Large intestine (tissue), 3 donors: Measurements from ENCODE around the gene PRKCE. TPM values are rescaled to one million over a fixed set of nuclear protein-coding genes. Genes with fewer than 3 reads are reported as not detected.

Experiments used
- DNase-seq, 2 donors: peaks; one replicate each; pipeline versions ENCODE4 v3.0.0 to v3.0.0-alpha.2; 2013
- H3K27ac ChIP-seq: one replicate; pipeline ENCODE4 v1.5.1; 2013; ENCODE audit warnings: low read length
- H3K27me3 ChIP-seq: 2 replicates; pipeline ENCODE4 v1.6.1; 2013; ENCODE audit warnings: low read length; ENCODE audit not compliant: control insufficient read depth, insufficient read depth
- H3K36me3 ChIP-seq: 2 replicates; pipeline ENCODE4 v1.6.1; 2013; ENCODE audit warnings: low read length; ENCODE audit not compliant: control insufficient read depth, insufficient read depth
- H3K4me1 ChIP-seq: one replicate; pipeline ENCODE4 v1.6.1; 2013; ENCODE audit warnings: low read length; ENCODE audit not compliant: control insufficient read depth, insufficient read depth
- H3K4me3 ChIP-seq: one replicate; pipeline ENCODE4 v1.5.1; 2013; ENCODE audit warnings: low read length
- H3K9me3 ChIP-seq: one replicate; pipeline ENCODE4 v1.6.1; 2013; ENCODE audit warnings: mild to moderate bottlenecking, low read depth, low read length, moderate library complexity; ENCODE audit not compliant: control insufficient read depth
- WGBS: methylation state at CpG from one replicate; pipeline ENCODE4 v1.1.5; 2013; ENCODE audit warnings: low lambda C conversion rate; ENCODE audit not compliant: insufficient coverage; 5-methylcytosine and 5-hydroxymethylcytosine counted together
- polyA plus RNA-seq: library from polyadenylated mRNA; unstranded; fragments of 120-200 nt; gene quantifications from one replicate; pipeline ENCODE4 v1.2.1, GENCODE V29; 2013

Gene PRKCE
- polyA plus RNA-seq, 1 donor: 13.0 TPM

DNA sequence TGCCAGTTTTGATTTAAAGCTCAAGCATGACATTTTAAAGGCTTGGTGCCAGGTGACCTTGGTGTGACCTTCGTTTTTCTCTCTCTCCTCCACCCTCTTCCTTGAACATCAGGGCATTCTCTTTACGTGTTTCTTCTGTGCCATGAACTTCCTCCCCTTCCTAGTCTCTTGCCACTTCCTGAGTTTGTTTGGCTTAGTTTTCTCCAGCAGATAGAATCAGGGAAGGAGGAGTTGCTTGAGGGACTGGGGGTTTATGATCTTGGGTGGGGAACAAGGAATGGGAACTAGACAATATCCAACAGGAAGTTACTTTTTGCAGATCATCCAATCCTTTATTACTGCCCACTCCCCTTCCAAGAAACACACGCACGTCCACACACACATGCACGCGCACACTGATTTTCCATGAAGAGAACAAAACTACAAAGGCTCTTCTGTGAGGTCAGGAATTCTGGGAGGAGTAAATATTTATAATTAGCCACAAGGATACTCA is 435.1 kb downstream of the PRKCE start:
- no peak overlapping the region for H3K4me3 ChIP-seq
- 100% methylated on average over 1 of the region's 6 CpGs for WGBS
- no peaks in the 10 kb centered on the region for H3K27me3 ChIP-seq
- peaks cover 9% of the 10 kb centered on the region for H3K36me3 ChIP-seq
- no peaks in the 10 kb centered on the region for H3K4me1 ChIP-seq
- peak in 1 of 2 donors; percentile 18 for DNase-seq
- H3K27ac ChIP-seq: no peak overlapping the region
- no peaks in the 10 kb centered on the region for H3K9me3 ChIP-seq

GRCh38 chr2:46087492-46087891 is 436.0 kb downstream of the PRKCE start:
- H3K9me3 ChIP-seq: no peaks in the 10 kb centered on the region
- DNase-seq: no peak
- H3K4me1 ChIP-seq: no peaks in the 10 kb centered on the region
- H3K36me3 ChIP-seq: peaks cover 9% of the 10 kb centered on the region
- no peak overlapping the region for H3K27ac ChIP-seq
- H3K27me3 ChIP-seq: no peaks in the 10 kb centered on the region
- WGBS: no CpG with 5 or more reads among the region's 4 CpGs
- no peak overlapping the region for H3K4me3 ChIP-seq

- Histone ChIP-seq H3K4me3 (no peak overlapping the region), H3K9me3 (peaks cover 5% of the 10 kb centered on the region), H3K36me3 (peaks cover 15% of the 10 kb centered on the region), H3K27me3 (no peaks in the 10 kb centered on the region), H3K4me1 (no peaks in the 10 kb centered on the region), H3K27ac (no peak overlapping the region)
- no CpG with 5 or more reads among the region's 3 CpGs for WGBS
- DNase-seq: no peak
These were observed 439.5 kb downstream of the PRKCE start for GRCh38 chr2:46091004-46091403.

- Histone ChIP-seq H3K27ac (no peak overlapping the region), H3K27me3 (no peaks in the 10 kb centered on the region), H3K9me3 (peaks cover 5% of the 10 kb centered on the region), H3K4me1 (no peaks in the 10 kb centered on the region), H3K36me3 (peaks cover 13% of the 10 kb centered on the region), H3K4me3 (no peak overlapping the region)
- WGBS: 73% methylated on average over 3 of the region's 6 CpGs
- no peak for DNase-seq
These were observed 440.6 kb downstream of the PRKCE start for GRCh38 chr2:46091961-46092667.

- H3K27me3 ChIP-seq: no peaks in the 10 kb centered on the region
- no peaks in the 10 kb centered on the region for H3K4me1 ChIP-seq
- no peak for DNase-seq
- peaks cover 5% of the 10 kb centered on the region for H3K9me3 ChIP-seq
- no peak overlapping the region for H3K4me3 ChIP-seq
- WGBS: 100% methylated on average over 3 of the region's 3 CpGs
- peaks cover 7% of the 10 kb centered on the region for H3K36me3 ChIP-seq
- H3K27ac ChIP-seq: no peak overlapping the region
These were observed 443.2 kb downstream of the PRKCE start for GRCh38 chr2:46094689-46095088.

- no peak for DNase-seq
- H3K9me3 ChIP-seq: peaks cover 5% of the 10 kb centered on the region
- no peak overlapping the region for H3K4me3 ChIP-seq
- no peak overlapping the region for H3K27ac ChIP-seq
- 100% methylated on average over 1 of the region's 1 CpG for WGBS
- H3K36me3 ChIP-seq: peaks cover 5% of the 10 kb centered on the region
- H3K27me3 ChIP-seq: no peaks in the 10 kb centered on the region
- H3K4me1 ChIP-seq: no peaks in the 10 kb centered on the region
These were observed 444.4 kb downstream of the PRKCE start for GRCh38 chr2:46095830-46096229.

GRCh38 chr2:46096260-46096659 is 444.8 kb downstream of the PRKCE start:
- Histone ChIP-seq H3K27me3 (no peaks in the 10 kb centered on the region), H3K4me1 (no peaks in the 10 kb centered on the region), H3K27ac (no peak overlapping the region), H3K9me3 (peaks cover 5% of the 10 kb centered on the region), H3K36me3 (peaks cover 5% of the 10 kb centered on the region), H3K4me3 (no peak overlapping the region)
- no CpG with 5 or more reads among the region's 1 CpG for WGBS
- DNase-seq: no peak

DNA sequence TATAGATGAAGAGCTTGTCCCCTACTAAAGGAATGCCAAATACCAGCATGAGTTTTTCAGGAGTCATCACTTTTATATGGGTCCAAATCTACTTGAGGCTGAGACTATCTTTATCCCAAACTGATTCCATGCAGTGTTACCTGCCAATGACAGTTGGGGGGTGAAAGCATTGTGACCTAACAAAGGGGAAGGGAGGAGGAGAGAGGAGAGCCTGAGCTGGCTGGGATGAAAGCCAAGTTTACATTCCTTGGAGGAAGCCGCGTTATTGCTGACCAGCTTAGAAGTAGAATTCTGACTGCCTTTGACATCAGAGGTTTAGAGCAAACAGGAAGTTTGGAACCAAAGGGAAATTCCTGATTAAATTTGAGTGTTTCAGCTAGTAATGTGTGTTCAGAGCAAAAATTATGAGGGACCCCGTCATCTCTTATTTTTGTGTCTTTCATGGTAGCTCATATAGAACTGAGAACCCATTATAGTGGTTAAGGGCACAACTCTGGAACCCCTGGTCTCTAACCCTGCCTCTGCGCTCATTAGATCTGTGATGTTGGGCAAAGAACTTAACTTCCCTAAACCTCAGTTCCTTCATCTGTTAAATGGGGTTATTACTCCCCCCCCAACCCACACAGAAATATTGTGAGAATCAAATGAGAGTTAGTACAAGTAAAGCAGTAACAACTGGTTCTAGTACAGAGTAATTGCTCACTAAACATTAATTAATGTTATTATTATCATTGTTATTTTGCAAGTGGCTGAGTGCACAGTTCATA is 446.4 kb downstream of the PRKCE start:
- H3K36me3 ChIP-seq: peaks cover 5% of the 10 kb centered on the region
- H3K27ac ChIP-seq: peak overlapping the region; percentile 49
- peak; percentile 72 to 76 for DNase-seq
- H3K27me3 ChIP-seq: no peaks in the 10 kb centered on the region
- no peak overlapping the region for H3K4me3 ChIP-seq
- WGBS: no CpG with 5 or more reads among the region's 4 CpGs
- no peaks in the 10 kb centered on the region for H3K4me1 ChIP-seq
- peaks cover 5% of the 10 kb centered on the region for H3K9me3 ChIP-seq

DNA sequence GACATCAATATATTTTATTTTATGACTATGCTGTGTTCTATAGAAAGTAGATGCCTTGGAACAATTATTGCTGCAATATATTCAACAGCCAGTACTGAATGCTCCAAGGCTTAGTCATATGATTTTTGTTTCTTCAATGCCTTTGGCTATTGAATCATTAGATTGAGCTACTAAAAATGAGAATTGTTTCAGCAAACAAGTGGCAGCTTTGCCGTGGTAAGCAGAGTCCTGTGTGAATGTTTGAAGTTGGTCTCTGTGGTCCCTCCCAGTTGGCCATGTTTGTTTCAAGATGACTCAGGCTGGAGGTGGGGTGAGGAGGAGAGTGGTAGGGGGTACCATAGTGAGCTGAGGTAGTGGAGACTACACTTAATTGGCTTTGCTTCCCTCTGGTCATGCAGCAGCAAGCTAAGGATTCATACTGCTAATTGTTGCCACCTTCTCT is 447.2 kb downstream of the PRKCE start:
- peak overlapping the region; percentile 49 for H3K27ac ChIP-seq
- DNase-seq: no peak
- no peak overlapping the region for H3K4me3 ChIP-seq
- H3K36me3 ChIP-seq: peaks cover 5% of the 10 kb centered on the region
- no peaks in the 10 kb centered on the region for H3K27me3 ChIP-seq
- peaks cover 9% of the 10 kb centered on the region for H3K9me3 ChIP-seq
- no peaks in the 10 kb centered on the region for H3K4me1 ChIP-seq
- WGBS: no CpG with 5 or more reads among the region's 1 CpG

DNA sequence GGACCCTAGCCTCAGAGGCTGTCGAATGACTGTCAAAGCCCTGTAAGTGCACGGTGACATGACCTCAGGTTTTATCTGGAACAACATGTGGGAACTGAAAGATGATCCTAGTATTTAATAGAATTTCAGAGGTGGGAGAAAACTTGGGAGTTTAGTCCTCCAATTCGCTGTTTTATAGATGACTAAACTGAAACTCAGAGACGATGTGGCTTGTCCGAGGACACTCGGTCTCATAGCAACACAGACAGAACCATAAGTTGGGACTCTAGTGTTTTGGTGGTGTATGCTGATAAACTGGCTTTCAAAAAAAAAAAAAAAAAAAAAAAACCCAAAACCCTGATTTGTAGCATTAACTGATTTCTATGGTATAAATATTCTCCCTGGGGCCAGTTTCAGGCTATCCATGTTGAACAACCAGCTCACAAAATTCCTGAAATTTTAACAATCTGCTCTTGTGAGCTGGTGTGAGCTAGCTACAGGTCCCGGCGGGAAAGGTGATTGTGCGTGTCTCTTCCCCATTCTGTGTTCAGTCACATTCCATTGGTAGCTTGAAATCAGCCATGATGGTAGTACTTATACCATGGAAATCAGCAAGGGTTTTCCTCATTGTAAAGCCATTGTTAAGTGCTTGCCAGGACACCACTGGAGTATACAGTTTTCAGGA is 450.2 kb downstream of the PRKCE start:
- WGBS: 100% methylated on average over 1 of the region's 9 CpGs
- Histone ChIP-seq H3K27ac (no peak overlapping the region), H3K36me3 (no peaks in the 10 kb centered on the region), H3K4me3 (no peak overlapping the region), H3K9me3 (peaks cover 4% of the 10 kb centered on the region), H3K4me1 (no peaks in the 10 kb centered on the region), H3K27me3 (no peaks in the 10 kb centered on the region)
- DNase-seq: no peak
